NCI-H524 treated with DMSO at 0.1 percent for 48 hours (cell line): ENCODE data around the gene SVBP.
"Not testable (repeated sequence)": the region's sequence is repeated elsewhere in the genome, so short reads cannot be mapped to it uniquely, and the experiment has no call there.

Source experiments
- DNase-seq: peaks from one replicate; lab custom pipeline; 2025; lab: John Stamatoyannopoulos, UW

The SVBP gene

DNA sequence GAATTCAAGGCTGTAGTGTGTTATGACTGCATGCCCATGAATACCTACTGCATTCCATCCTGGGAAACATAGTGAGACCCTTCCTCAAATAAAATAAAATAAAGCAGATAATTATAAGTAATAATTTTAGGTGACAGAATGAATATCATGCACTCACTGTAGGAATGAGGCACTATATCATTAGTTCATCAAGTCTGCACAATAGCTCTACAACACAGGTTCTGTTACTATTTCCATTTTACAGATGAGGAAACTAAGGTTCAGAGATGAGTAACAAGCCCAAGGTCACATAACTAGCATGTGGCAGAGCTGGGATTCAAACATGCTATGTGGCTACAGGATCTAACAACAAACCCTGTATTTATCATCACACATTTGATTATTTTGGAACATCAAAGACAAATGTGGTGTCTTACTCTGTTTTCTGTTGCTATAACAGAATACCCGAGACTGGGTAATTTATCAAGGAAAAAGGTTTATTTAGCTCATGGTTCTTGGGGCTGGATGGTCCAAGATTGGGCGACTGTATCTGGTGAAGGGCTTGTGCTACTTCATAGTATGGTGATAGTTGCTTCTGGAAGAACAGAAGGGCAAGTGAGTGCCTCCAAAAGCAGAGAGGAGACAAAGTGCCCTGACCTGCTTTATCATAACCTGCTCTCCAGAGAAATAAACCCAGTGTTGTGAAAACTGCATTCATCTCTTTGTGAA is 24.4 kb upstream of the SVBP start:
- DNase-seq: no peak

DNA sequence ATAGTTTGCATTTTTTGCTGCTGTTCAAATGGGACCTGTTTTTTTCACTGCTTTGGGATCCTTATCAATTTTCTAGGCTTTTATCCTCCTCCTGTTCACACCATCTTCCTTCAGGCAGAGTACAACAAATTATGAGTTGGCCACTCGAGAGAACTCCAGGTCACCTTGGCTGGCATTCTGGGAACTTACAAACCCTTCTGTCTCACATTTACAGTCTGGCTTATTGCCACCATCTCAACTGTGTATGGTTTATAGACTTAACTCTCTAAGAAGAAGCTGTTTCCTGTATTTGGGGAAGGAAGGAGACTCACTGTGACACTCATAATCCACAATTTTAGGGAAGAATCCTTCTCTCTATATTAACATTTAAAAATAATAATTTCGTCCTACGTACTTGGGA is 23.8 kb upstream of the SVBP start:
- DNase-seq: no peak

DNA sequence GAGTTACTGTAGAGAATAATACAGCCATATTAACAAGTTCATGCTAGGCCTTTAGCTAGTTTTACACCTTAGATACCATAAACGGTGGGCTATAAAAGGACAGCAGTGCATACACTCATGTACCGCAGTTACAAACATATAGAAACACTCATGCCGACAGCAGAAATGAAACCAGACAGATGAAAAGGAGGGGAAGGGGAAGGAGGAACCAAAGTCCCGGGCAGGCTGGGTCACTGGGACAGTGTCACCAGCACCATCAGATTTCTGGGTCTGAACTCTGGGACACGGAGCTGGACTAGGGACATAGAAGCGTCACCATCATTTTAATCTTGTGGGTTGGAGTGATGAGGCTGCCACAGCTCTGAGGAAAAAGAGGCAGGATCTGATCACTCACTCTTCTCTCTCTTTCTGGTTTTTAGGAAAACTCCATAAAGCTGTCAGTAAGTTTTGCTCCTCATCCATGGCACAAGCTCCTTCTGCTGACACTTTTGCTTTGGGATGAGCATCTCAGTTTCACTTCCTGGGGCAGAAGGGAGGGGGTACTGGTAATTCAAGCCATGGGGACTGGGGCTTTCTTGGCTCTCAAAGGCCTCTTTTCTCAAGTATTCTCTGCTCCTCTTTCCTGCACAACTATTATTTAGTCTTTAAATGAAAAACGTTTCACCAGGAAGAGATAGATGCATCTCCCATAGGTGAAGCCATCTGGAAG is 21.4 kb upstream of the SVBP start:
- DNase-seq: no peak

DNA sequence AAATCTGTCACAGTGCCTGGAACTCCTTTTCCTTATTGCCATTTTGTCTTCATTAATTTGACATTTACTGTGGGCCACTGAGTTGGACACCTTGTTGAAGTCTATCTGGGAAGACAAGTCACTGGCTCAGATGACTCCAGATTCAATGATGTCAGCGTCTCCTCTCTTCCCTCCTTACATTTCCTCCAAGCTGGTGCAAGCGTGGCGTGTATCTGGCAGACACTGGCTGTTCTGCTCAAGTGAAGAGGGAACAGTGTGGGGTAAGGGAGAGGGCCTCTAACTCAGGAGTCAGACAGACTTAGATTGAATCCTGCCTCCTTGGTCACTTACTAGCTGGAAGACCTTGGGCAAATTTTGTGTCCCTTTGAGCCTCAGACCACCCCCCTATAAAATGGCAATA is 20.5 kb upstream of the SVBP start:
- DNase-seq: no peak

DNA sequence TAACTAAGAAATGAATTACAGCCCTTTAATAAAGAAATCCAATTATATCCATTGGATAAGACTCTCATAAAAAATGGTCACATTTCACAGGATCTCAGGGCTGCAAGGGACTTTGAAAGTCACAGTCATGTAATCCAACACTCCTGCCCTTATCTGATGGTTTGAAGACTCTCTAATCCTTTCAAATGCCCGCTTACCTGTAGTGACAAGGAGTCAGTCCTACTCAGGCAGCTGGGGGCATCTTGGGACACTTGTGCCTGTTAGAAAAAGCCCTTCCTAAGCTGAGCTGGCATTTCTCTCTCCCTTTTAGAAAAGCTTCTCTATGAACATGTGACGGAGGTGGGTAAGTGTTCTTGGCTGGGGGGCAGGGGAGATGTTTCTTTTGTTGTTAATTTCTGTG is 18.2 kb upstream of the SVBP start:
- no peak for DNase-seq

DNA sequence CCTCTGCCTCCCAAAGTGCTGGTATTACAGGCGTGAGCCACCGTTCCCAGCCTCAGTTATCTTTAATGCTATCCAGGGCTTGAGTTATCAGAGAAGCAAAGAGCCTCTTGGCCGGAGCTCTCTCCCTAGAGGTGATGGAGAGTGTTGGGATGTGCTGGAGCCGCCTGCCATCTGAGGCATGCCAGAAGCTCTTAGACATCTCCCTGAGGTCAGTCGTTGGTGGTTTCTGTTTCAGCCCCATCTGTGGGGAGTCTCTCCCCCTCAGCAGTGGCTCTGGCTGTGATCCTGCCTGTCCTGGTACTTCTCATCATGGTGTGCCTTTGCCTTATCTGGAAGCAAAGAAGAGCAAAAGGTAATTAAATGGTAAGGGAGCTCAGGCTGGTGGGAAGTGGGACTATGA is 17.6 kb upstream of the SVBP start:
- DNase-seq: no peak

DNA sequence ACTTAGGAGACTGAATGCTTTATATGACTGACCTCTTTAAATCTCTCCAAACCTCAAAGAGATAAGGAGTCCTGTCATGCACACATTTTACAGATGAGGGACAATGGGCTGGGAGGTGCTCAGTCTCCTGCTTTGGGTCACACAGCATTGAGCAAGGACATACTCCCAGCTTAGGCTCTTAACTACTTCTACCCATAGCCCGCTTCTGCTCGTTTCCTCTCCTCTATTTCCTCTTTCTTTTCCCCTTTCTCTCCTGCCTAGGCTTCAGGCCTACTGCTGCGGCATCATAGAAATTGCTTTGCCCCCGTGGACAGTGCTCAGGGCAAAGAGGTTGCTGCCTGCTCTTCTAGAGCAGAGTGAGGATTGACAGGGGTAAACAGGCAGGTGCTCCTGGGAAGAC is 16.8 kb upstream of the SVBP start:
- DNase-seq: no peak

DNA sequence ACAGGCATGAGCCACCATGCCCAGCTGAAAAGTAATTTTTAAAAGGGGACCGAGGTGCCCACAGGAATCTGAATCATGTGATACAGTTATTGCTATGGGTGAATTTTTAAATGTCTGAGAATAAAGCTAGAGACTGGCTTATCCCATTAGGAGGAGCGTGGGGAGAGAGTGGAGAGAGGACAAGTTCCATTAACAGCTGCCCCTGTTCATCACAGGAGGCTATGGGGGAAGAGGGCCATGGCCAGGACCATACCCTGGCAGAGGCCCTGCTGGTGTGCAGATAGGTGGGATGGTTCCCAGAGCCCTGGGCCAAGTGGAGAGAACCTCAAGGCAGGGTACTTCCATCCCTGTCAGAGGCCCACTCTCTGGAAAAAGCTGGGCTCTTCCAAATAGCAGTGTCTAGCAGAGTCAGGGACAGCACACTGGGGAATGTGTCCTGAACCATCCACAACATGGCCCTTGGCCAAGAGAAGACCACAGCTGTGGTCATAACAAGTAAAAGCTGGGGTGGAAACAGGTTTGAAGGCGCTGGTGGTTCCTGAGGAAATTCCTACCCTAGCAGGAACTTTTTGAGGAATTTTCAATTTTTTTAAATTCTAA is 15.5 kb upstream of the SVBP start:
- no peak for DNase-seq

DNA sequence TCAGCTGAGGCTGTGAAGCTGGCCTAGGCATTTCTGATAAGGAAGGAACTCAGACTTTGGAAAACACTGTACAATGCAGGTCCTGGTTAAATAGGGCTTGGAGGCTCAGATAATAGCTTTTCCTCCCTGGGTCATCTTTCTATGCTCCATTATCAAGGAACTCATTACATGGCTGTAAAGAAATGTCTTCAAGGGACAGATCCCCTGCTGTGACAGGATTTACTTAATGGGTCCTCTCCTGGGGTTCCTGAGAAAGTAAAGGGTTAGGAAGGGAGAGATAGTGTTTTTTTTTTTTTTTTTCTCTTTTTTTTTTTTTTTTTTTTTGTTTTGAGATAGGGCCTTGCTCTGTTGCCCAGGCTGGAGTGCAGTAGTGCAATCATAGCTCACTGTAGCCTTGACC is 14.1 kb upstream of the SVBP start:
- DNase-seq: no peak

DNA sequence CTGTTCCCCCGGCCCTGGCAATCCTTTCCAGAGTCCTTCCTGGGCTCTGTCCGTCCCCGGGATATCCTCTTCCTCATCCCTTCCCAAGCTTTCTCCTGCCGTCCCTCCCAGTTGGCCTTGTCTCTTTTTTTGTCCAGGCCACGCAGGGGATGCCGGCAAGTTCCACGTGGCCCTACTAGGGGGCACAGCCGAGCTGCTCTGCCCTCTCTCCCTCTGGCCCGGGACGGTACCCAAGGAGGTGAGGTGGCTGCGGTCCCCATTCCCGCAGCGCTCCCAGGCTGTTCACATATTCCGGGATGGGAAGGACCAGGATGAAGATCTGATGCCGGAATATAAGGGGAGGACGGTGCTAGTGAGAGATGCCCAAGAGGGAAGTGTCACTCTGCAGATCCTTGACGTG is 13.4 kb upstream of the SVBP start:
- DNase-seq: no peak

DNA sequence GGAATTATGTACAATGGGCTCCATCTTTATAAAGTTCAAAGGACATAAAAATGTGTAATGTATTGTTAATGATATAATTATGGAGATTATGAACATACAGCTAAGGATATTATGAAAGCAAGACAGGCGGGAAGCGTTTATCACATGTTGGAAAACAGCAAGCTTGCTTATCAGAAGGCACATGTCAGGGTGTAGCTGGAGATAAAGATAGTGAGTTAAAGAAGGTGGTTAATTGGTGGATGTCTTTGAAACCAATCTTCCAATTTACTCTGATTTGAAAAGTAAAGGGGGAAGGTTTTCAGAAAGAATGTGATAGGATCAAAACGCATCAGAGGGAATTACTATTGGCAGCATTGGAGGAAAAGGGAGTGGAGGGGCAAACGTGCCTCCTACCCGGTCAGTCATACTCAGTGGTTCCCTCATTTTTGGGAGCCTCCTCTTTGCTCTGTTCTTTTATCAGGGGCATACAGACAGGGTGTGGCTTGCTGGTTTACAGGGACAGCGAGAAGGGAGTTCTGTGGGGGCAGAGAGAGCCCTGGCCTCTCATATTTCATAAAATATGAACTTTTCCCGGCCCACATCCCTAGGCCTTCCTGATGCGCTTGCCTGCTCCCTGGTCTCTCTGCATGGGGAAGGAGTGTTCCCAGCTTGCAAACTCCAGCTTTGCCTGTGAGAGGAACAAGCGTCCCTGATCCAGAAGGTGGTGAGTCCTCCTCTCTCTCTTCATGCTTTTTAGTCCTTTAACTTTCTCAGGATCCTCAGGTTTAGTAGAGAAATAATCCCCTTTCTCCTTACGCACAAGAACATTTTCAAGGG is 8.0 kb upstream of the SVBP start:
- DNase-seq: no peak

DNA sequence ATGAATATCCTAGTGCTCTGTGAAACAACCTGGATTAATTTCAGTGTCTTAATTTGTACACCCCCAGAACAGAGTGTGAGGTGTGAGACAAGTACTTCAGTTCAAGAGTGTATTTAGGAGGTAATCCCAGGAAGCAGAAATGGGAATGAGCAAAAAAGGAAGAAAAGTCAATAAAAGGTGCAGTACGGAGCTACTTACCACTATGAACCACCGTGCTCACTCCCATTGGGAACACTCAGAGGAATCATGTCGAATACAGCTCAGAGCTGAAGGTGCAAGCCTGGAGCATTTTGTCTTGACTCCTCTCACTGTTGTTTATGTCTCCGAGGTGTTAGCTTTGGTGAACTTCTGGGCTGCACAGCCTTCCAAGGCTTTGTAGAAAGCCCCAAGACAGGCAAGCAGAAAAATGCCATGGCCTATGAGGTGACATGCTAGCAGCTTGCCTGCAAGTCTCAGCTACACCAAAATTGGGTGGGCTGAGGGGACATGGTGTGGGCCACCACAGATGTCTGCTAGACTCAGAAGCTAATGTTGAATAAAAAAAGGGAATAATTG is 7.4 kb upstream of the SVBP start:
- DNase-seq: no peak

DNA sequence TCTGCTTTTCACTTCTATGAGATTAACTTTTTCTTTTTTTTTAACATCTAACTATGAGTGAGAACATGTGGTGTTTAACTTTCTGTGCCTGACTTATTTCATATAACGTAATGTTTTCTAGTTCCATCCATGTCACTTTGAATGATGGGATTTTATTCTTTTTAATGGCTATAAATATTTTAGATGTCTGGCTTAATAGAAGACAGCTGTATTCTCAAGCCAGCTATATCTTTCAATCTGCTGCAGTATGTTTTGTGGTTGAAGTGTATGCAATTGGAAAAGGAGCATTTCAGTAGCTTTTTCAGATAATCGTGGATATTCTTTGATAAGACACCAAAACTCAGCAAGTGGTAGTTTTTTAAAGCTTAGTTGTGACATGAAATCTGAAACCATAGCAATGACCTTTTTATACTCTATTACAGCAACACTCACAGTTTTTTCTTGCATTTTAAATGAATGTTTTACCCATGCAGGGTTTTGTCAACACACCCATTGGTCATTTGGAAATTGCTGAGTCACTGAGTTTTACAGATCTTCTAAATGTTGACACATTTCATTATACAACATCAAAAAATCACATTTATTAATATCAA is 5.7 kb upstream of the SVBP start:
- no peak for DNase-seq

DNA sequence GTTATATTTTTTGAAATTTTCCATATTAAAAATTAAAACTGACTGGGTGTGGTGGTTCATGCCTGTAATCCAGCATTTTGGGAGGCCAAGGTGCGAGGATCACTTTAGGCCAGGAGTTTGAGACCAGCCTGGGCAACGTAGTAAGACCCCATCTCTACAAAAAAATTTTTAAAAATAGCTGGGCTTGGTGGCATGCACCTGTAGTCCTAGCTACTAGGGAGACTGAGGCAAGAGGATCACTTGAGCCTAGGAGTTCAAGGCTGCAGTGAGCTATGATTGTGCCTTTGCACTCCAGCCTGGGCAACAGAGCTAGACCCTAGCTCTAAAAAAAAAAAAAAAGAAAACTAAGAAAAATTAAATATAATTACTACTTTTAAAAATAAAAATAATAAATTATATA is 4.5 kb upstream of the SVBP start:
- DNase-seq: no peak

DNA sequence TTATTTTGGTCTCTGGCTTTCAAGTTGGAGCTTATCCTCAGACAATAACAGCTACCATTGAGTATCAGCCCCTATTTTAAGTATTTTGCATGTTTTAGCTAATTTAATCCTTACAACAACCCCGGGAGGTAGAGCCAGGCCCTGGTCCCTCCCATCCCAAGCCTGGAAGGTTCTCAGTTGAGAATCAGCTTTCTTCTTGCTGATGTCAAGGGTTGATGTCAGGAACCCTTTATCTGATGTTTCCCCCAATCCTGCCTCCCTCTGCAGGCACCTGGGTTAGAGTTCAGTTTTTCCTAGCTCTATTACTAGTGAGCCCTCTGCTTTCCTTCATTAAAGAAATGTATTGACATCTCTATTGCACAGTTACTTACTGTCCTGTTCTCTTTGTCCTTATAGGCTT is 3.6 kb upstream of the SVBP start:
- DNase-seq: no peak

DNA sequence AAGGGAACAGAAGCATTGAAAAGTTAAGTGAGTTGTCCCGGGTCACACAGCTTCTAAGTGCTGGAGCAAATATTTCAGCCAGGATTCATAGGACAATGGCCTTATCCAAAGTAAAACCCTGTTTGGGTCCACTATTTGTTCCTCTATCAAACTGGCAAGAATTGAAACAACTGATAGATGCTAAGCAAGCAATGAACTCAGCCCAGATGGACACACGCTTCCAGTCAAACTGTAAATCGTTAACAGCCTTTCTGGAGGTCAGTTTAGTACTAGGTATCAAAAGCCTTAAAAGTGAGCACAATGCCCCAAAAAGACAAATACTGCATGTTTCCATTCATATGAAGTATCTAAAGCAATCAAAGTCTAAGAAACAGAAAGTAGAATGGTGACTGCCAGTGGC is 779 bp upstream of the SVBP start:
- no peak for DNase-seq

DNA sequence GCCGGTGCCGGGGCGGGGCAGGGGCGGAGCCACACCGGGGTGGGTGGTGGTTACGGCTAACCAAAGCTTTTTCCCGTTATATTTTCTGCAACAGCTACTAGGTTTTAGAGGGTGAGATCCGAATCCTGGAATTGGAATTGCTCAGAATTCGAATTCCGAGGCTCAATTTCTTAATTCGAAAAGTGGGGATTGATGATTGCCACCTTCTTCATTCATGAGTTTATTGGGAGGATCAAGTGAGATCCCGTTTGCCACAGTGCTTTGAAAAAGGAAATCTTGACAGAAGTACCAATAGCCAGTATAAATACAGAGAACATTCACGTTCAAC is 207 bp upstream of the SVBP start:
- no peak for DNase-seq

DNA sequence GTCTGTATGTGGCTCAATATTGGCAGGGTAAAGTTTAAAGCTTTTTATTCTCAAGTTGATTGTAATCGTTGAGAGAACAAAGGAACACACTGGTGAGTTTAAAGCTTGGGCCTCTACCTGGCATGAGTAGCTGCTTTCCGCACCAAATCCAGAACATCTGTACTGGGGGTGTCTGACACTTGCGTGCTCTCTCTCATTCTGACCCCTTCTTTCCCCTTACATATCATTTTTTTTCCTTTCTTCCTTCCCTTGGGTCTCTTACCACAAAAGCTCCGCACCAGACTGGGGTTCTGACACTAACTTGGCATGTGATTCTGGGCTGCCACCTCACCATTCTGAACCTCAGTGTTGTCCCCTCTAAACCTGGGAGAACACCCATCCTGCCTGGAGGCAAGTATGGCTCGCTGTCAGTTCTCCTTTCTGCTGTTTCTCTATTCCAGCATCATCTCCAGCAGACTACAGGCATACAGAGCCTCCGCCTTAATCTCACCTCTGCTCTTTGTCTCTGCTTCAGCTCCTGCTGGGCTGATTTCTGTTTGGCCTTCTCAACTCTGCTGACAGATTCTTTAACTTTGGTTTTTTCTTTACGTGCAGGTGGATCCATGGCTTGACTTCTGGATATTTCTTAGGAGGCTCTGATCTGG is 1.1 kb downstream of the SVBP start:
- no peak for DNase-seq

DNA sequence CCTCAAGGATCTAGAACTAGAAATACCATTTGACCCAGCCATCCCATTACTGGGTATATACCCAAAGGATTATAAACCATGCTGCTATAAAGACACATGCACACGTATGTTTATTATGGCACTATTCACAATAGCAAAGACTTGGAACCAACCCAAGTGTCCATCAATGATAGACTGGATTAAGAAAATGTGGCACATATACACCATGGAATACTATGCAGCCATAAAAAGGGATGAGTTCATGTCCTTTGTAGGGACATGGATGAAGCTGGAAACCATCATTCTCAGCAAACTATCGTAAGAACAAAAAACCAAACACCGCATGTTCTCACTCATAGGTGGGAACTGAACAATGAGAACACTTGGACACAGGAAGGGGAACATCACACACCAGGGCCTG is 2.4 kb downstream of the SVBP start:
- not testable (repeated sequence) for DNase-seq

DNA sequence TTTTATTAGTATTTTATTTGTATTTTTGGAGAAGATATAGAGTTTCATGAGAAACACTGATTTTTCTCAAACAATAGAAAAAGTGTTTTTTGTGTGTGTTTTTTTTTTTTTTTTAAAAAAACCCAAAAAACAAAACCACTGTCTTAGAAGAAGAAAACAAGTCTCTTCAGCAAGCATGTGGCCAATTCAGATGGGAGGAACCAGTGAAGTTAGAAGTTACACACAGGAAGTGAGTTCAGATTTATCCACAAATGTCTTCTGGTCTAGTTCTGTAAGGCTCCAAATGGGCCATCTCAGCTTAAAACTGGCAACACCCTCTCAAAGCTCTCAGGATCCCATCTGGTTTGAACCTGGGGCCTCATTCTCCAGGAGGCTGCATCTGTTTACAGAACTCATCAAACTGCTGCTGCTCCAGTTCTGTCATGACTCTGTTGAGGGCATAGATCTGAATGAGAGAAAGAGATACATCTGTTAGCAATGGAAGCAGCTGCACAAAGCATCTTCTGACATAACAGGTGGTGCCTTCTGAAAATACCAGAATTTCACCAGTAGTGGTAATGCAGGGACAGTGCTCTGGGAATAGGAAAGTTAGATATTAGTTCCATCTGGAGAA is 10.0 kb downstream of the SVBP start:
- peak; percentile 98 for DNase-seq

DNA sequence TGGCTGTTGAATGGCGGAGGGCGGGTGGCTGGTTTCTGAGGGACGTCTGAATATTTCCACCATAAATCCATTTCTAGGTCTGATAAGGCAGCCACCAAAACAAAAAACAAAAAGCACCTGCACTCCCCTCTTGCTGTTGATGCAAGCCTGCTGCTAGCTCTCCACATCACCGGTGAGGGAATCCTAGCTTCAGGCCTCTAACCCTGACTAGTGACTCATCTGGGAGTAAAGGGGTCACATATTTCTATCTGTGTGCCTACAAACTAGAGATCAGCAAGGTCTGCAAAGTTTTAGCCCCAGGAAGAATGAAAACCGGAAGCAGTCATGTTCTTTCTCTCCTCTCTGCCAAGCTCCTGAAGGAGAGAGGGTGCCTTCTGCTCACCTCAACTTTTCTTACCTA is 10.6 kb downstream of the SVBP start:
- no peak for DNase-seq
